Kidney epithelial cell (primary cell): Measurements from ENCODE around the gene TINAGL1. TPM values are rescaled to one million over a fixed set of nuclear protein-coding genes. Genes with fewer than 3 reads are reported as not detected.

Experiments
- DNase-seq: peaks from one replicate; pipeline ENCODE4 v3.0.0-alpha.2; 2010; ENCODE audit warnings: low read depth
- H3K27me3 ChIP-seq: 2 replicates; pipeline ENCODE4 v1.6.0; 2011; ENCODE audit warnings: low read length; ENCODE audit not compliant: control insufficient read depth, insufficient read depth
- H3K36me3 ChIP-seq: 2 replicates; pipeline ENCODE4 v1.5.1; 2011; ENCODE audit warnings: low read length; ENCODE audit not compliant: control insufficient read depth, insufficient read depth
- H3K4me3 ChIP-seq: 2 replicates; pipeline ENCODE4 v1.5.1; 2011; ENCODE audit warnings: low read depth, mild to moderate bottlenecking, control low read depth, low read length
- total RNA-seq: library from RNA; depleted of rRNA; stranded (reverse); fragments of >200 nt; gene quantifications from 2 replicates; pipeline ENCODE4 v1.2.3, GENCODE V29; 2015
- TF ChIP-seq, protein P1 (sequence below): IDR thresholded peaks from 2 replicates; pipeline ENCODE4 v1.5.1; 2011; ENCODE audit warnings: mild to moderate bottlenecking, moderate library complexity, low read length, control low read depth, inconsistent platforms; ENCODE audit not compliant: insufficient read depth, poor library complexity, severe bottlenecking

TINAGL1 gene
- total RNA-seq, 1 donor from 2014 or later, result 140 TPM

DNA sequence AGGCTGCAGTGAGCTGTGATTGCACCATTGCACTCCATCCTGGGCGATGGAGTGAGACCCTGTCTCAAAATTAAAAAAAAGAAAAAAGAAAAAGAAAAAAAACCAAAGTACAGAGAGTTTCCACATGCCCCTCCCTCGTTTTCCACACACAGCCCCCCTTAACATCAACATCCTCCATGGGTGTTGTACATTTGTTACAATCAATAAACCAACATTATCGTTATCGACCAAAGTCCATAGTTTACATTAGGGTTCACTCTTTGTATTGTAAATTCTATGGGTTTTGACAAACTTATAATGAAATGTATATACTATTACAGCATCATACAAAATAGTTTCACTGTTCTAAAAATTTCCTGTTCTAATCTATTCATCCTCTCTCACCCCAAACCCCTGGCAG is 15.9 kb upstream of the TINAGL1 start:
- Histone ChIP-seq H3K36me3 (no peaks in the 10 kb centered on the region), H3K27me3 (no peaks in the 10 kb centered on the region), H3K4me3 (no peak overlapping the region)
- no peak for DNase-seq
- TF ChIP-seq, protein P1, sequence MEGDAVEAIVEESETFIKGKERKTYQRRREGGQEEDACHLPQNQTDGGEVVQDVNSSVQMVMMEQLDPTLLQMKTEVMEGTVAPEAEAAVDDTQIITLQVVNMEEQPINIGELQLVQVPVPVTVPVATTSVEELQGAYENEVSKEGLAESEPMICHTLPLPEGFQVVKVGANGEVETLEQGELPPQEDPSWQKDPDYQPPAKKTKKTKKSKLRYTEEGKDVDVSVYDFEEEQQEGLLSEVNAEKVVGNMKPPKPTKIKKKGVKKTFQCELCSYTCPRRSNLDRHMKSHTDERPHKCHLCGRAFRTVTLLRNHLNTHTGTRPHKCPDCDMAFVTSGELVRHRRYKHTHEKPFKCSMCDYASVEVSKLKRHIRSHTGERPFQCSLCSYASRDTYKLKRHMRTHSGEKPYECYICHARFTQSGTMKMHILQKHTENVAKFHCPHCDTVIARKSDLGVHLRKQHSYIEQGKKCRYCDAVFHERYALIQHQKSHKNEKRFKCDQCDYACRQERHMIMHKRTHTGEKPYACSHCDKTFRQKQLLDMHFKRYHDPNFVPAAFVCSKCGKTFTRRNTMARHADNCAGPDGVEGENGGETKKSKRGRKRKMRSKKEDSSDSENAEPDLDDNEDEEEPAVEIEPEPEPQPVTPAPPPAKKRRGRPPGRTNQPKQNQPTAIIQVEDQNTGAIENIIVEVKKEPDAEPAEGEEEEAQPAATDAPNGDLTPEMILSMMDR, result no peak

DNA sequence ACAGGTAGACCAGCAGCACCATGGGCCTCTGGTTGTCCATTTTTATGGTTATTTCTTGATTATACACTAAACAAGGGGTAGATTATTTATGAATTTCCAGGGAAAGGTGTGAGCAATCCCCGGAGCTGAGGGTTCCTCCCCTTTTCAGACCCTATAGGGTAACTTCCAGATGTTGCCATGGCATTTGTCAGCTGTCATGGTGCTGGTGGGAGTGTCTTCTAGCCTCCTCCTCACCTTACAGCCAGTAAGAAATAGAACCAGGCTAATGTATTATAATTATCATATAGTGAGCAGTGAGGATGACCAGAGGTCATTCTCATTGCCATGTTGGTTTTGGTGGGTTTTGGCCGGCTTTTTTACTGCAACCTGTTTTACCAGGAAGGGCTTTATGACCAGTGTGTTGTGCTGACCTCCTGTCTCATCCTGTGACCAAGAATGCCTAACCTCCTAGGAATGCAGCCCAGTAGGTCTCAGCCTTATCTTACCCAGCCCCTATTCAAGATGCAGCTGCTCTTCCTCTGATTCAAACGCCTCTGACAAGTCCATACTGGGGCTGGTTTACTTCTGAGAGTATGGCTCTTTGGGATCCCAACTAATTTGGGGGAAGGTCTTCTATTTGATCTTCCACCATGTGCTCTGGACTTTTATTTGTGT is 13.5 kb upstream of the TINAGL1 start:
- H3K4me3 ChIP-seq, result no peak overlapping the region

DNA sequence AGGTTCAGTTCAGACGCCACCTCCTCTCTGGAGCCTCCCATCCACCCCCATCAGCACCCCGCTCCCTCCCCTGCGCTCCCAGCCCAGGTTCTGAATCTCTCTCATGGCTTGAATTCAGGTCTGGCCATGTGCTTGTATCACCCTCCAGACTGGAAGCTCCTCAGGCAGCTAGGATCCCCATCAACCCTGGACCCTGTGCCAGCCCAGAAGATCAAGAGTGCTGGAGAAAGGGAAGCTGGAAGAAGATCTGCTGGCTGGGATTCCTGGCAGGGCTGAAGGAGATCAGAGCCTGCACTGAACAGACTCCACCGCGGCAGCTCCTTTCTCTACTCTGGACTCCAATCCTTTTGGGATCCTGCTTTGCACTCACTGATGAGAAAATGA is 11.7 kb upstream of the TINAGL1 start:
- no peak for DNase-seq
- H3K4me3 ChIP-seq, result no peak overlapping the region
- no peaks in the 10 kb centered on the region for H3K36me3 ChIP-seq

More for the DNA sequence above, 13.5 kb upstream of the TINAGL1 start:
- TF ChIP-seq, protein P1, result no peak
- Histone ChIP-seq H3K27me3 (no peaks in the 10 kb centered on the region), H3K36me3 (no peaks in the 10 kb centered on the region)
- DNase-seq, result no peak

DNA sequence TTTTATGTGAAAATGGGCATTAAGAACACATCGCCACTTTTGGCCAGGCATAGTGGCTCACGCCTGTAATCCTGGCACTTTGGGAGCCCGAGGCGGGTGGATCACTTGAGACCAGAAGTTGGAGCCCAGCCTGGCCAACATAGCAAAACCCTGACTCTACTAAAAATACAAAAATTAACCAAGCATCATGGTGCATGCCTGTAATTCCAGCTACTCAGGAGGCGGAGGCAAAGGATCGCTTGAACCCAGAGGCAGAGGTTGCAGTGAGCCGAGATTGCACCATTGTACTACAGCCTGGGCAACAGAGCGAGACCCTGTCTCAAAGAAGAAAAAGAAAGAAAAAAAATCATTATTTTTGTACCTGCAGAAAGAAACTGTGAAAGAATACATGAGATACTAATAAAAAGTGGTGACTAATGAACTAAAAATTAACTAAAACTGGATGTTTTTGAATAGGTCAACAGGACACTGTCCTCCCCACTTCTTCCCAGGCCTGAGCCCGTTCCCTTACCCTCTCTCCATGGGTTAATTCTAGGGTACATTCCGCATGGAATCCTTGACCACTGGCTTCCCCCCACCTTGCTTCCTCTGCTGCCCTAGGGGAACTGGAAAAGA is 8.3 kb upstream of the TINAGL1 start:
- DNase-seq, result no peak
- H3K27me3 ChIP-seq, result no peaks in the 10 kb centered on the region
- TF ChIP-seq, protein P1, result no peak

More for the DNA sequence above, 11.7 kb upstream of the TINAGL1 start:
- TF ChIP-seq, protein P1, result no peak
- no peaks in the 10 kb centered on the region for H3K27me3 ChIP-seq

DNA sequence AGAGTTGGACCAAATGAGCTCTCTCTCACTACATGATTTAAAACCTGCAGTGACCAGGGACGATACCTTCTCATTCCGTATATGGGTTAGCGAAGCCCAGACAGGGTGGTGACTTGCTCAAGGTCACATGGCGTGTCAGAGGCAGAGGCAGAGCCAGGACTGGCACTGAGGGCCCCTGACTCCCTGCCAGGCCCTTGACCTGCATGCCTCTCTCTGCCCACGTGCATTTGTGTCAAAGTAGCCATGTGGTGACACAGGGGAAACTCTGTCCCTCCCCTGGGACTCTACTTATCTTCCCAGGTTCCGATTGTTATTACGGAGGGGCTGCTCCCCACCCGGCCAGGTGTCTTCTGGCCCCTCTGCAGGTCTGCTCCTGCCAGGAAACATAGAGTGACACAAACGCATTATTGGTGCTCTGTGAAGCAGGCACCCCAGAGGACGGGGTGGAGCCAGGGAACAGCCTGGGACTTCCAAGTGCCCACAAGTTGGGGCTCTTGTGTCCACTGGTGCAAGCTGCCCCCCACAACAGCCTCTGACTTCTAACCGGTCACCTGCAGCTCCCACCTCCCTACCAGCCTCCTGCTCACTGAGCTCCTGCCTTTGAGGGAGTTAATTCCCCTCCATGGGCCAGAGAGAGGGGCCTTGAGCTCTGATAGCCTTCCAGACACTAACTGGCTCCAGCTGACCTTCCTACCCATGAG is 7.3 kb upstream of the TINAGL1 start:
- Histone ChIP-seq H3K4me3 (no peak overlapping the region), H3K27me3 (no peaks in the 10 kb centered on the region), H3K36me3 (no peaks in the 10 kb centered on the region)
- TF ChIP-seq, protein P1, result no peak
- DNase-seq, result no peak

More for the DNA sequence above, 8.3 kb upstream of the TINAGL1 start:
- Histone ChIP-seq H3K36me3 (no peaks in the 10 kb centered on the region), H3K4me3 (no peak overlapping the region)
